ENCODE results near the gene GIPC2.

GRCh38 chr1:78045563-78045925, 222 bp upstream of the GIPC2 start:
- TF ChIP-seq CTCF (IDR thresholded peaks at IDR 0.05; ENCODE audit: extremely low read depth in 1 of 2, insufficient read depth in 1 of 2, low read depth in 1 of 2, low read length in 2 of 2) (no peak), POLR2A (IDR thresholded peaks at IDR 0.05; ENCODE audit: low read depth, low read length) (no peak), EZH2 (IDR thresholded peaks at IDR 0.05; ENCODE audit: borderline replicate concordance, low read depth, low read length, severe bottlenecking) (no peak), MAX (IDR thresholded peaks at IDR 0.05; ENCODE audit: insufficient read depth, insufficient read length) (no peak), POLR2AphosphoS5 (IDR thresholded peaks at IDR 0.05; ENCODE audit: insufficient read depth, low read depth, low read length) (no peak)
